ENCODE measurements around the gene RIMS1.

DNA sequence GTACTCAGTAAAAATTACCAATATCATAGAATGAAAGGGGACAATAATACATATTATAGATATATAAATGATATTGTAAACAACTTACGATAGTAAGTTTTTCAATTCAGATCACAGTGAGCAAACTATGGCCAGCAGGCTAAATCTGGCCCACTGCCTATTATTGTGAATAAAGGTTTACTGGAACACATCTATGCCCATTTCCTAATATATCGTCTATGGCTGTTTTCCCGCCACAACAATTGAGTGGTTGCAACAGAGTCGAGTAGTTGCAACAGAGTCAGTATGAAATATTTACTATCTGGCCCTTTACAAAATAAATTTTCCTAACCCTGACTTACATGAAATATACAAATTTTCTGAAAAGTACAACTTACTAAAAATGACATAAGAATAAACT, 438.2 kb downstream of the RIMS1 start:
- TF ChIP-seq, protein P1, sequence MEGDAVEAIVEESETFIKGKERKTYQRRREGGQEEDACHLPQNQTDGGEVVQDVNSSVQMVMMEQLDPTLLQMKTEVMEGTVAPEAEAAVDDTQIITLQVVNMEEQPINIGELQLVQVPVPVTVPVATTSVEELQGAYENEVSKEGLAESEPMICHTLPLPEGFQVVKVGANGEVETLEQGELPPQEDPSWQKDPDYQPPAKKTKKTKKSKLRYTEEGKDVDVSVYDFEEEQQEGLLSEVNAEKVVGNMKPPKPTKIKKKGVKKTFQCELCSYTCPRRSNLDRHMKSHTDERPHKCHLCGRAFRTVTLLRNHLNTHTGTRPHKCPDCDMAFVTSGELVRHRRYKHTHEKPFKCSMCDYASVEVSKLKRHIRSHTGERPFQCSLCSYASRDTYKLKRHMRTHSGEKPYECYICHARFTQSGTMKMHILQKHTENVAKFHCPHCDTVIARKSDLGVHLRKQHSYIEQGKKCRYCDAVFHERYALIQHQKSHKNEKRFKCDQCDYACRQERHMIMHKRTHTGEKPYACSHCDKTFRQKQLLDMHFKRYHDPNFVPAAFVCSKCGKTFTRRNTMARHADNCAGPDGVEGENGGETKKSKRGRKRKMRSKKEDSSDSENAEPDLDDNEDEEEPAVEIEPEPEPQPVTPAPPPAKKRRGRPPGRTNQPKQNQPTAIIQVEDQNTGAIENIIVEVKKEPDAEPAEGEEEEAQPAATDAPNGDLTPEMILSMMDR (IDR thresholded peaks at IDR 0.05; ENCODE audit: insufficient read depth, low read length), result no peak
- no peak for TF ChIP-seq SPI1 (IDR thresholded peaks at IDR 0.05; ENCODE audit: borderline replicate concordance, low read depth)
- TF ChIP-seq POLR2AphosphoS5 (IDR thresholded peaks at IDR 0.05; ENCODE audit: low read depth), result no peak
